ENCODE measurements around the gene TFR2. TPM values are rescaled to one million over a fixed set of nuclear protein-coding genes. Genes with fewer than 3 reads are reported as not detected.

Gene TFR2
- total RNA-seq, 1 experiment from 2014 or later = not detected

- DNase-seq (ENCODE audit: low read depth in 1 of 2, low spot score in 2 of 2) = peak in 1 of 2 experiments; percentile 53
- H3K27ac ChIP-seq = no peak overlapping the region
- peaks cover 91% of the 10 kb centered on the region for H3K36me3 ChIP-seq
- no peak overlapping the region for H3K4me3 ChIP-seq
- no peaks in the 10 kb centered on the region for H3K9me3 ChIP-seq (replicated peaks)
- H3K27me3 ChIP-seq (replicated peaks) = no peaks in the 10 kb centered on the region
- H3K4me1 ChIP-seq (replicated peaks) = 0 out of 2 replicates have a peak, but pooled peaks cover 5% of the 10 kb centered on the region
Measured at GRCh38 chr7:100682228-100682741, 40.9 kb upstream of the TFR2 start.

GRCh38 chr7:100681491-100682227, 40.3 kb upstream of the TFR2 start:
- Histone ChIP-seq H3K36me3 (peaks cover 91% of the 10 kb centered on the region), H3K4me1 (replicated peaks) (0 out of 2 replicates have a peak, but pooled peaks cover 5% of the 10 kb centered on the region), H3K27me3 (replicated peaks) (no peaks in the 10 kb centered on the region), H3K9me3 (replicated peaks) (no peaks in the 10 kb centered on the region), H3K27ac (no peak overlapping the region), H3K4me3 (no peak overlapping the region)
- no peak for DNase-seq (ENCODE audit: low read depth in 1 of 2, low spot score in 2 of 2)

- Histone ChIP-seq H3K4me1 (replicated peaks) (0 out of 2 replicates have a peak, but pooled peaks cover 10% of the 10 kb centered on the region), H3K27ac (no peak overlapping the region), H3K4me3 (no peak overlapping the region), H3K9me3 (replicated peaks) (no peaks in the 10 kb centered on the region), H3K36me3 (peaks cover 89% of the 10 kb centered on the region), H3K27me3 (replicated peaks) (no peaks in the 10 kb centered on the region)
- peak in 1 of 2 experiments; percentile 38 for DNase-seq (ENCODE audit: low read depth in 1 of 2, low spot score in 2 of 2)
Measured at GRCh38 chr7:100680576-100681271, 39.4 kb upstream of the TFR2 start.

- Histone ChIP-seq H3K27me3 (replicated peaks) (no peaks in the 10 kb centered on the region), H3K4me3 (no peak overlapping the region), H3K27ac (no peak overlapping the region), H3K4me1 (replicated peaks) (0 out of 2 replicates have a peak, but pooled peaks cover 13% of the 10 kb centered on the region), H3K9me3 (replicated peaks) (no peaks in the 10 kb centered on the region), H3K36me3 (peaks cover 83% of the 10 kb centered on the region)
- no peak for DNase-seq (ENCODE audit: low read depth in 1 of 2, low spot score in 2 of 2)
Measured at GRCh38 chr7:100679927-100680575, 38.7 kb upstream of the TFR2 start.

- Histone ChIP-seq H3K27me3 (replicated peaks) (no peaks in the 10 kb centered on the region), H3K36me3 (peaks cover 81% of the 10 kb centered on the region), H3K9me3 (replicated peaks) (no peaks in the 10 kb centered on the region), H3K4me1 (replicated peaks) (0 out of 2 replicates have a peak, but pooled peaks cover 13% of the 10 kb centered on the region), H3K27ac (no peak overlapping the region), H3K4me3 (no peak overlapping the region)
- no peak for DNase-seq (ENCODE audit: low read depth in 1 of 2, low spot score in 2 of 2)
Measured at GRCh38 chr7:100679129-100679926, 38.0 kb upstream of the TFR2 start.

- H3K27me3 ChIP-seq (replicated peaks) = no peaks in the 10 kb centered on the region
- peaks cover 75% of the 10 kb centered on the region for H3K36me3 ChIP-seq
- H3K9me3 ChIP-seq (replicated peaks) = no peaks in the 10 kb centered on the region
- no peak overlapping the region for H3K4me3 ChIP-seq
- no peak overlapping the region for H3K27ac ChIP-seq
- peak in 1 of 2 experiments; percentile 46 for DNase-seq (ENCODE audit: low read depth in 1 of 2, low spot score in 2 of 2)
- 0 out of 2 replicates have a peak, but pooled peaks cover 13% of the 10 kb centered on the region for H3K4me1 ChIP-seq (replicated peaks)
Measured at GRCh38 chr7:100678291-100678984, 37.1 kb upstream of the TFR2 start.

- Histone ChIP-seq H3K36me3 (peaks cover 66% of the 10 kb centered on the region), H3K4me3 (no peak overlapping the region), H3K9me3 (replicated peaks) (no peaks in the 10 kb centered on the region), H3K27me3 (replicated peaks) (no peaks in the 10 kb centered on the region), H3K27ac (no peak overlapping the region), H3K4me1 (replicated peaks) (peaks cover 17% of the 10 kb centered on the region; the same call in 1 of the 2 replicates)
- peak in 1 of 2 experiments; percentile 40 for DNase-seq (ENCODE audit: low read depth in 1 of 2, low spot score in 2 of 2)
Measured at GRCh38 chr7:100677308-100678267, 36.2 kb upstream of the TFR2 start.

- Histone ChIP-seq H3K36me3 (peaks cover 57% of the 10 kb centered on the region), H3K27me3 (replicated peaks) (no peaks in the 10 kb centered on the region), H3K4me3 (no peak overlapping the region; the same call in 1 of the 2 replicates), H3K9me3 (replicated peaks) (no peaks in the 10 kb centered on the region), H3K27ac (no peak overlapping the region), H3K4me1 (replicated peaks) (peaks cover 12% of the 10 kb centered on the region; the same call in 1 of the 2 replicates)
- DNase-seq (ENCODE audit: low read depth in 1 of 2, low spot score in 2 of 2) = no peak
Measured at GRCh38 chr7:100676501-100677306, 35.4 kb upstream of the TFR2 start.

GRCh38 chr7:100675581-100676350, 34.4 kb upstream of the TFR2 start:
- DNase-seq (ENCODE audit: low read depth in 1 of 2, low spot score in 2 of 2) = peak; percentile 68 to 78
- peaks cover 50% of the 10 kb centered on the region for H3K36me3 ChIP-seq
- H3K9me3 ChIP-seq (replicated peaks) = no peaks in the 10 kb centered on the region
- H3K27me3 ChIP-seq (replicated peaks) = no peaks in the 10 kb centered on the region
- H3K4me3 ChIP-seq = peak overlapping the region; percentile 91
- H3K27ac ChIP-seq = peak overlapping the region; percentile 22; the same call in 1 of the 2 replicates
- H3K4me1 ChIP-seq (replicated peaks) = peaks cover 12% of the 10 kb centered on the region; the same call in 1 of the 2 replicates

GRCh38 chr7:100675105-100675451, 33.7 kb upstream of the TFR2 start:
- H3K36me3 ChIP-seq = peaks cover 44% of the 10 kb centered on the region
- H3K4me3 ChIP-seq = peak overlapping the region; percentile 91
- no peaks in the 10 kb centered on the region for H3K9me3 ChIP-seq (replicated peaks)
- H3K4me1 ChIP-seq (replicated peaks) = peaks cover 12% of the 10 kb centered on the region; the same call in 1 of the 2 replicates
- H3K27me3 ChIP-seq (replicated peaks) = no peaks in the 10 kb centered on the region
- DNase-seq (ENCODE audit: low read depth in 1 of 2, low spot score in 2 of 2) = peak in 1 of 2 experiments; percentile 46
- no peak overlapping the region for H3K27ac ChIP-seq

Measured in SJSA1 (cell line).